GM12891 (cell line): ENCODE data around the gene STK11.

ENCODE experiments used
- DNase-seq: peaks from one replicate; pipeline ENCODE4 v3.0.0; 2011; ENCODE audit warnings: low spot score; ENCODE audit not compliant: insufficient read length
- FAIRE-seq: peaks from 2 replicates; lab custom pipeline; 2011; peaks lifted over from hg19 to GRCh38; lab: Jason Lieb, UNC
- PAX5 ChIP-seq: IDR thresholded peaks from 2 replicates; pipeline ENCODE4 v1.6.1; 2011; ENCODE audit warnings: low read length, moderate library complexity, mild to moderate bottlenecking; ENCODE audit not compliant: insufficient read depth, severe bottlenecking
- POLR2A ChIP-seq: IDR thresholded peaks from 2 replicates; pipeline ENCODE4 v1.6.1; 2011; ENCODE audit warnings: low read depth, low read length, control low read depth
- POLR2AphosphoS5 ChIP-seq: IDR thresholded peaks from 2 replicates; pipeline ENCODE4 v1.6.1; 2011; ENCODE audit warnings: low read depth, low read length, control low read depth
- POU2F2 ChIP-seq: IDR thresholded peaks from 2 replicates; pipeline ENCODE4 v1.6.1; 2011; ENCODE audit warnings: low read depth, mild to moderate bottlenecking, control low read depth, low read length, moderate library complexity
- SPI1 ChIP-seq: IDR thresholded peaks from 2 replicates; pipeline ENCODE4 v1.6.1; 2011; ENCODE audit warnings: low read depth, low read length, control low read depth
- TAF1 ChIP-seq: IDR thresholded peaks from 2 replicates; pipeline ENCODE4 v1.6.1; 2011; ENCODE audit warnings: low read depth, low read length, control low read depth

Gene STK11

DNA sequence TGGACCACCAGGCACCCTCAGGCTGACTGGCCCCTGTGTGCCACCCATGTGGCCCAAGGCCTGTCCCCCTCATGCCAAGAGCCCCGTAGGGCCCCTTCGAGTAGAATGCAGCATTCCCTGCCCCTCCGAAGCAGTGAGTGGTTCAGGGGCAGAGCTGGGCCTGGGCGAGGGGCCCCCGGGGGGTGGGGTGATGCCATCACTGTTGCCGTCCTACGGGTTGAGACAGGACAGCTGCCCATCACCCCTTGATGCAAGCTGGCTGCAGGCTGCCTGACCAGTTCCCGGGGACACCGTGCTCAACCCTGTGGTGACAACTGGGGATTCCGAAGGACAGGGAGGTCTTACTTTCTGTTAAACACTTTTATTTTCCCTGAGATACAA, 36.2 kb upstream of the STK11 start:
- TF ChIP-seq SPI1 (no peak), TAF1 (no peak), PAX5 (no peak), POU2F2 (no peak), POLR2A (no peak), POLR2AphosphoS5 (no peak)
- FAIRE-seq (no peak), DNase-seq (no peak)

DNA sequence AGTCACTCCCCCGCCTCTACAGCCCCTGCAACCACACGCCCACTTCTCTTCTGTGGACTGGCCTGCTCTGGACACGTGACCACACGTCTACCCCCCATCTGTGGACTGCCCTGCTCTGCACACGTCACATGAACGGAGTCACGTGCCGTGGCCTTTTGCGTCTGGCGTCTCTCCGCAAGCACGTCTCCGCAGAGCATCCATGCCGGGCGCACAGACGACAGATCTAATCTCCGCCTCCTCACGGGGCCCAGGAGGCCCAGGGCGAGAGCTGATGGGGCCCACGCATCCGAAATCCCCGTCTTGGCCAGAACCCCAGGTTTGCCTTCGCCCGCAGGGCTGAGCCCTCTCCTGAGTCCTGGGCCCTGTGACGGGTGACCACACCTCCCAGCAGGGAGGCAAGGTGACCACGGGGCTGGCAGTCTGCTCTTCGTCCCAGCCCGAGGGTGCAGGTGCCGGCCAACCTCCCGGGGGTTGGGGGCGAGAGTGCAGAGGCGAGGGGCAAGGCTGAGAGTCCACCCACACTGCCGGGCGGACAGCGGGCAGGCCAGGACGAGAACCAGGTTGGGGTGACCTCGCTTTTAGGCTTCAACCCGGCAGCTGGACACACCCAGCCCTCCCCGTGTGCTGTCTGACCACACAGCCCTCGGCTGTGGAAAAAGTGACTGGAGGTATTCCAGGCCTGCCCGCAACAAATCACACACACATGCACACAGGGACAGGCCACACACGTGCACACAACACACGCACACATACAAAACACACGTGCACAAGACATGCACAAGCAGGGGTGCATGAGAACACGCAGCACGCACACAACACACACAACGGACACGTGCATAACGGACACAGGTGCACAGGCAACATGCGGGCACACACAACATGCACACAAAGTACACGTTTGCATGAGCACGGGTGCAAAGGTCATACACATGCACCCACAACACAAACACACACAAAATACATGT, 35.4 kb upstream of the STK11 start:
- peak; percentile 85 for FAIRE-seq
- DNase-seq: no peak
- TF ChIP-seq POU2F2 (no peak), POLR2AphosphoS5 (no peak), SPI1 (no peak), PAX5 (no peak), POLR2A (no peak), TAF1 (no peak)

DNA sequence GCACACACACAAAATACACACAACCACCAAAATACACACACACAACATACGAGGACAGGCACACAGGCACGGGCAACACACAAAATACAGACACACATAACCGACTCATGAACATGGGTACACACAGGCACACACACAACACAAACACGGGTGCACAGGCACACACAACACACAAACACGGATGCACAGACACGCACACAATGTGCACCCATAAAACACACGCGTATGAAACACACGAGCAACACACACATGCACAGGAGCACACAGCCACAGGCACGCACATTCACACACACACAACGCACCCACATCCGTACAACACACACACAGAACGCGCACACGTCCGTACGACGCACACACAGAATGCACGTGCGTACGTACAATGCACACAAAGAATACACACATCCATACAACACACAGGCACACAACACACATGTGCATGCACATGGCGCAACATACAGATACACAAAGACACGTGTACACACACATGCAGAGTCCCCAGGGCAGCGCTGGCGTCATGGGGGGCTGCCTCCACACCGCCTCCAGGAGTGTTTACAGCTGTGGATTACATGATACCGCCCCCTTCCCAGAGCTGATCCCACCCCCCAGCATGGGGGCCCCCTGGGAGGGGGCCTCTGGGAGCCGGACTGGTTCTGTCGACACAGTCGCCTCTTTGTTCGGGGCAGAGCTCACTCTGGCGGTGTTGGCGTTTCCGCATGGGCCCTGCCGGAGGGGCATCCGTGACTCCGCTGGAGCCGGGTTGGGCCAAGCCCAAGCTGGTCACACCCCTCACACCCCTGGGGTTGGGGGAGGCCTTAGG, 34.4 kb upstream of the STK11 start:
- no peak for DNase-seq
- FAIRE-seq: no peak
- TF ChIP-seq PAX5 (no peak), SPI1 (no peak), POU2F2 (no peak), POLR2A (no peak), POLR2AphosphoS5 (no peak), TAF1 (no peak)

DNA sequence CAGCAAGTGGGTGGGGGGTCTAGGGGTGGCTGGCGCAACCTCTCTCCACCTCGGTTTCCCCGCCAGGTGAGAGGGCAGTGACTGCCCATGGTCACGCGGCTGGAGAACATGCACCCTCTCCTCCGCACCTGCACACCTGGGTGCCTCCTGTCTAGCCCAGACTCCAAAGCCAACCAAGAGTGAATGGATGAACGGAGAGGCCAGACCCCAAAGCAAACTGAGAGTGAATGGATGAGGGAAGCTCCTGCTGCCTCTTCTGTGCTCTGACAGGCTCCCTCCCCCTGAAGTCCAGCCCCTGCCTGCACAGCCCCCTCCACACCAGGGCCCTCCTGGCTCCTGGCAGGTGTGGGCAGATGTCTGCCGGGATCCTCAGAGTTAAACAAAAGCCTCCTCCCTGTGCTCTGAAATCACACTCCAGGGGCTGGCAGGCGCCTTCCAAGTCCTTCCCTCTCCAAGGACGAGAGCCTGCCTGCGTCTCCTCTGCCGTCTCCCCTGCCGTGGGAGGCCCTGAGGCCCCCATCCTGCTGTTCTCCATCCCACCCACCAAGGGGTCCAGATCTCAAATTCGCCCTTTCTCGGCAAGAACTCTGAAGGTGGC, 33.7 kb upstream of the STK11 start:
- no peak for FAIRE-seq
- DNase-seq: no peak
- TF ChIP-seq POLR2AphosphoS5: no peak
- TF ChIP-seq POU2F2: no peak
- no peak for TF ChIP-seq POLR2A
- no peak for TF ChIP-seq TAF1
- no peak for TF ChIP-seq PAX5

DNA sequence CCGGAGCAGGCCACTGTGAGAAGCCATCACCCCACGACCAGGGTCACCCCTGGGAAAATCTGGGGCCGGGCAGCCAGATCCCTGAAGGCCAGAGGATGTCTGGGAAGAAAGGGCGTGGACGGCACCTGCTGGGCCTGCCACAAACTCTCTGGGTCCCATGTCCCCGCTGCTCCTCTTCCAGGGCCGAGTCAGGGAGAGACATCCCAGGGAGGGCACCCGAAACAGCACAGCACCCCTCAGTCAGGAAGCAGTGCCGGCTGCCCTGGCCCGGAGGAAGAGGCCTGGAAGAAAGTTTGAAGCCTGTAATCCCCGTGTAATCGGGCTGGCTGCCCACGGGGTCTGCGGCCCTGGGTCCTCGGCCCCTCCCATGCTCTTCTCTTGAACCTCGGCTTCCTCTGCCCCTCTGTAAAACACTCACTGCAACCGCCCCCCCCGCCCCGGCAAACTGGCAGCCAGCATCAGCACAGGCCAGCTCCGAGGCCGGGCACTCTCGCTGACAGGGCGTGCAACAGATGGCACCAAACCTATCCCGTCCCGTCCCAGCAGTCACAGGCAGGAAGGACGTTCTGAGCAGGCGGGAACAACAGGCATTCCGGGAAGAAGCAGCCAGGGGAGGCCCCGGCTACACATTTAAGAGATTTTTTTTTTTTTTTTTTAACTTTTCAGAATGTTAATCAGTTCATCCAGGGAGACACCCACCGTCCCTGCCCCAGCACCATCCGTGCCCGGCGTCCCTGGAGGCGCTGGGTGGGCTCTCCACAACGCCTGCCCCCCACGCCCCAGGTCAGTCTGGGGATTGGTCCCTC, 33.0 kb upstream of the STK11 start:
- no peak for DNase-seq
- FAIRE-seq: no peak
- TF ChIP-seq SPI1: no peak

DNA sequence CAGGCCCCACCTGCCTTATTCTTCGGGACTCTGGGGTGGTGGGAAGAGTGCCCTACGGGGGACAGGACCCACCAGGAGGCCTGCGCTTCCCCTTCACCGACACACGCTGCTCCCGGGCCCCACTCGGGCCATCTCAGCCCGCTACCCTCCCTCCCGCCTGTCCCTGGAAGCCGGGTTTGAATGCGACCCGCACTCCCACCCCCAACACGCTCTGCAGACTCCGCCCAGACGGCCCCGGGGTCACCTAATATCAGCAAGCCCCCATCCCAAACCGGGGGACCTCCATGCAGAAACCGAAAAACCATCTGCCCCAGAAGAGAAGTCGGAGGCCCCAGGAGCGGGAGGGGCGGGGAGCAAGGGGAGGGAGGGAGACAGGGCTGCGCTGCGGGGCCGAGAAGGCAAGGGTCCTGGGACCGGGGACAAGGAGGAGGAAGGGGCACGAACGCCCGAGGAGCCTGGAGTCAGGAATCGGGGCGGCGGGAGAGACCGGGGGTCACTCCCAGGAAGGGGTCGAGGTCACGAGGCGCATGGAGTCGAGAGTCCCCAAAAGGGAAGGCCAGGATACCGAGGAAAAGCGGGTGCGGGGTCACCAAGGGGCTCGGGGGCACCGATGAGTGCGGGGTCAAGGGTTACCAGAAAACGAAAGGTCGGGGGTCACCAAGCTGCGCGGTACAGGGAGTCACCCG, 32.3 kb upstream of the STK11 start:
- no peak for FAIRE-seq
- TF ChIP-seq POU2F2: no peak
- no peak for TF ChIP-seq SPI1
- TF ChIP-seq TAF1: no peak
- TF ChIP-seq PAX5: no peak
- TF ChIP-seq POLR2AphosphoS5: no peak; the same call in 1 of the 2 replicates
- no peak for TF ChIP-seq POLR2A
- DNase-seq: no peak

DNA sequence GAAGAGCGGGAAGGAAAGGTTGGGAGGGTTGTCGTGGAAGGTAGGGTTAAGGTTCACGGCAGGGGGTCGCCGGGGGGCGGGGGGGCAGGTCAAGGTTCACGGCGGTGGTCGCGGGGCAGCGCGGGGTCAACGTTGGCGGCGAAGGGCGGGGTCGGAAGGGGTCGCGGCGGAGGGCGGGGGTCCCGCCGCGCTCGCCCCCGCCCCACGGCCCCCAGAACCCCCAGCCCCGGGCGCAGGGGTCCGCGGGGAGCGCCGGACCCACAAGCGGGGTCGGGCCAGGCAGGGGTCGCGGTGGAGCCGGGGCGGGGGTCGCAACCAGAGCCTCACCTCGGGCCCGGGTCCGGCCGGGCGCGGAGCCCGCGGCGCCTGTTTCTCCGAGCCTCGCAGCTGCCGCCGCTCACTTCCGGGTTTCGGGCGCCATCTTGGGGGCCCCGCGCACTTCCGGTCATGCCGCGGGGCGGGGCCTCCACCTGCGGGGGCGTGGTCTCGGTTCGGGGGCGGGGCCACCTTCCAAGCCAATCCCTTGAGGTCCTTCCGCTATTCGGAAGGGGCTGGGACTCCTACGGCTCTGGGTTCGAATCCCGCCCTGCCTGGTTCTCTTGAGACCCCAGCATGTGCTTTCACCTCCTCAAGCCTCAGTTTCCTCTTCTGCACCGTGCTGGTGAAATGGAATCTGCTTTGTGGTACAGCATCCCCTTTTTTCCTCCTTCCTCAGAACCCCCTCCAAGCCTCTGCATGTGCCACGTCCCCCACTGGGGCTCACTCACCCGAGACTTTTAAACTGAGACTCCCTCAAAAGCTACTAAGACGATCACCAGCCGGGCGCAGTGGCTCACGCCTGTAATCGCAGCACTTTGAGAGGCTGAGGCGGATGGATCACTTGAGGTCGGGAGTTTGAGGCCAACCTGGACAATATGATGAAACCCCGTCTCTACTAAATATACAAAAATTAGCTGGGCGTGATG, 31.5 kb upstream of the STK11 start, which contains the start of gene SBNO2:
TSS of gene SBNO2 (minus strand) at position 424 of the 965 bp plus-strand sequence. CDS start 19,992 bp downstream, outside the sequence.
- FAIRE-seq (peak; percentile 91), DNase-seq (peak; percentile 100)
- peak; percentile 94 for TF ChIP-seq TAF1
- peak; percentile 59; the same call in 1 of the 2 replicates for TF ChIP-seq POLR2AphosphoS5
- peak; percentile 84 for TF ChIP-seq POLR2A
- peak; percentile 39; the same call in 1 of the 2 replicates for TF ChIP-seq SPI1
- TF ChIP-seq PAX5: no peak
- no peak for TF ChIP-seq POU2F2
